ENCODE data around the gene C1orf174. TPM values are rescaled to one million over a fixed set of nuclear protein-coding genes. Genes with fewer than 3 reads are reported as not detected.

C1orf174 gene
- polyA plus RNA-seq, 4 donors, result 27.9 to 33.2 (median 29.7) TPM

DNA sequence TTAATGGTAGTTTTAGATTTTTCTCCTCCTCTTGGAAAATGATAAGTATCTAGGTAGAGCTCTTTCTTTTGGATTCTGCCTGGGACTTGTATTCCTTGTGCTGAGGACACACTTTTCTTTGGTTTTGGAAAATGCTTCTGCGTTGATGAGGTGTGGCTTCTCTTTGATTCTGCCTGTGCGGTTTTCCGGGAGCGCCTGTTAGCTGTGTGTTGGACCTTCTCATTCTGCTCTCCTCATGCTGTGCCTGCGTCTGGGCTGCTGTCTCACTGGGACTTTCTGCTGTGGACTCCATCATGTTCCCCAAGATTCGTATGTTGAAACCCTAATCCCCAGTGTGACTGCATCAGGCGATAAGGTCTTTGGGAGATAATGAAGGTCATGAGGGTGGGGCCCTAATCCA, 21.0 kb downstream of the C1orf174 start:
- no peak for DNase-seq (ENCODE audit: low read depth in 4 of 4, low spot score in 3 of 4)

- no peak for DNase-seq (ENCODE audit: low read depth in 4 of 4, low spot score in 3 of 4)
These were observed 23.4 kb downstream of the C1orf174 start for GRCh38 chr1:3876716-3877115.

- DNase-seq (ENCODE audit: low read depth in 4 of 4, low spot score in 3 of 4), result no peak
These were observed 25.3 kb downstream of the C1orf174 start for GRCh38 chr1:3874736-3875135.

DNA sequence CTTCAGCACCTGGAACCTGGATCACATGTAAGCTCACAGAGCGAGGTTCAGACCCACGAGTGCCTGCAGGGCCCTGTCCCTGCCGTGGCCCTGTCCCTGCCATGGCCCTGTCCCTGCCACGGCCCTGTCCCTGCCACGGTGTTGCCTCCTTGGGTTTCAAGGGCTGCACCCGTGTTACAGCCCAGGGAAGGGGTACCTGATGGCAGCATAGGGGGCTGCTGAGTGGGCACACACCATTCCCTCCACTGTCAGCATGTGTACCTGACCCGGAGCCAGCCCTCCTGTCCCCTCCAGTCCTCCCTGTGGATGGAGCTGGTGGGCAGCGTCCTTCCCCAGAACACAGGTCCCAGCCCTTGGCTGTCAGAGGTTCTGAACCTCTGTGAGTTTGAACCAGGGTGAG, 27.5 kb downstream of the C1orf174 start:
- DNase-seq (ENCODE audit: low read depth in 4 of 4, low spot score in 3 of 4), result no peak

DNA sequence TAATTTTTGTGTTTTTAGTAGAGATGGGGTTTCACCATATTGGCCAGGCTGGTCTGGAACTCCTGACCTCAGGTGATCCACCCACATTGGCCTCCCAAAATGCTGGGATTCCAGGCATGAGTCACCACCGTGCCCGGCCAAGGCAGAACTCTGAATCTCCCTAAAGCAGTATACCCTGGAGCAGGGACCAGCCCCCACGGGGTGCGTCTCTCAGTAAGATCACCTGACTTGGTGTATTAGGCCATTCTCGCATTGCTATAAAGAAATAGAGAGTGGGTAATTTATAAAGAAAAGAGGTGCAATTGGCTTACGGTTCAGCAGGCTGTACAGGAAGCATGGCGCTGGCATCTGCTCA, 28.6 kb downstream of the C1orf174 start:
- DNase-seq (ENCODE audit: low read depth in 4 of 4, low spot score in 3 of 4), result no peak

GRCh38 chr1:3869751-3870301, 30.2 kb downstream of the C1orf174 start:
- no peak for DNase-seq (ENCODE audit: low read depth in 4 of 4, low spot score in 3 of 4)

- DNase-seq (ENCODE audit: low read depth in 4 of 4, low spot score in 3 of 4), result no peak
These were observed 31.5 kb downstream of the C1orf174 start for GRCh38 chr1:3868464-3869006.

- no peak for DNase-seq (ENCODE audit: low read depth in 4 of 4, low spot score in 3 of 4)
These were observed 34.4 kb downstream of the C1orf174 start for GRCh38 chr1:3865606-3866160.

DNA sequence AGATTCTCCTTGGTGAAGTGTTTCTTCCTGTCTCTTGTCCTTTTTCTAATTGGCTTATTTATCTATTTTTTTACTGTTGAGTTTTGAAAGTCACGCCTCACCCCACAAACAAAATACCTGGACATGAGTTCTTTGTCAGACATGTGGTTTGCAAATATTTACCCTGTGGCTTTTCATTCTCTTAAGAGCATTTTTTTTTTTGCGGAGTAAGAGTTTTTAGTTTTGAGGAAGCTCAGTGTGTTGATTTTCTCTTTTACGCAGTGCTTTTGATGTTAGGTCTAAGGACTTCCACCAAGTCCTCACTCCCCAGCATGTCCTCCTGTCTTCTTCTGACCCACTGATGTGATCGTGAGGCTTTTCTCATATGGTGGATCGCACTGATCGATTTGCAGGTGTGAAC, 35.2 kb downstream of the C1orf174 start:
- no peak for DNase-seq (ENCODE audit: low read depth in 4 of 4, low spot score in 3 of 4)

GRCh38 chr1:3863231-3863935, 36.7 kb downstream of the C1orf174 start:
- DNase-seq (ENCODE audit: low read depth in 4 of 4, low spot score in 3 of 4), result no peak

- no peak for DNase-seq (ENCODE audit: low read depth in 4 of 4, low spot score in 3 of 4)
These were observed 41.7 kb downstream of the C1orf174 start for GRCh38 chr1:3858231-3858981.

DNA sequence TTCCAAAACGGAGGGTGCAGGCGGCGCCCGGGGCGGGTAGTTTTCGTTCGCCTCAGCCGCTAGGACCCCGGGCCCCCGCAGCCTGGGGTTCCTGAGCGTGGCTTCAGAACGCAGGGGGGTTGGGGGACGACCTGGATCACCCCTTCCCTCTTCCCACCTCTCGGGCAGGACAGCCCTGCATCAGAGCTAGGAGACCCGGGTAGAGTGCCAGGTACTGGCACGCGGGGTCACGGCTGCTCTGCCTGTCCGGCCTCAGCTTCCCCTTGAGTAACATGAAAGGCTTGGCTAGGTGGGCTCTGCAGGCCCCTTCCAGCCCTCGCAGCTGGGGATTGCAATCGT, 42.3 kb downstream of the C1orf174 start:
- DNase-seq (ENCODE audit: low read depth in 4 of 4, low spot score in 3 of 4), result no peak

DNA sequence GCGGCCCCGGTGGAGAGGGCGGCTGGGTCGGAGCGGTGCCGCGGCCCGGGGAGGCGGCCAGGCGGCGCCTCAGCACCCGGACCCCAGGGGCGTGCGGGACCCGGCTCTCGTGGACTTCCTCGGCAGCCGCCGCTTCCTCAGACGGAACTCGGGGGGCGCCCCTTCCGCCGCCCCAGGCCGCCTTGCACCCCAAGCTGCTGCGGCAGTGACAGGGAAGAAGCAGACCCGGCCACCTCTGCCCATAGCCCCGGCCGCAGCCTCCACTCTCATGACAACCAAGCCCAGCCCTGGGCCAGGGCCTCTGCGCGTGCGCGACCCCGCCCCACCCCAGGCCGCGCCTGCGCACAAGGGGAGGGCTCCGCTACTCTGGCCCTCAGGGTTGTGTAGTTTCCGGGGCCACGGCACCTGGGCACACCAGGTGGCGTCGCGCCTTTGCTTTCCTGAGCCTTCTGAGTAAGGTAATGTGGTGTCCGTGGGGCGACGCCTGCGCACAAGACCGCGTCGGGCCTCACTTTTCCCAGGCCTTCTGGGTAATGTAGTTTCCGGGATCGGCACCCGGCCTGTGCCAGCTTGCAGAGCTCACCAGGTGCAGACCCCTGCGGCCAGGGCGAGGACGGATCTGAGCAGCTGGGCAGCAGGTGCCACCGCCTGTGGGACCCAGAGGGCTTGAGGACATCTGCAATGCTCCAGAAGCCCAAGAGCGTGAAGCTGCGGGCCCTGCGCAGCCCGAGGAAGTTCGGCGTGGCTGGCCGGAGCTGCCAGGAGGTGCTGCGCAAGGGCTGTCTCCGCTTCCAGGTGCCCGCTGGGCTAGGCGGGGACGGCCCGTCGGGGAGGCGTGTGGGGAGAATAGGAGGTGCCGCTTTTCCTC, 42.9 kb downstream of the C1orf174 start, which contains the start of the genes CEP104 and DFFB:
Gene CEP104 (minus strand): TSS at position 289 of the 868 bp plus-strand sequence. CDS start 4,804 bp downstream, outside the sequence.
Gene DFFB (plus strand): TSS at position 554 of the 868 bp plus-strand sequence. CDS start 128 bp downstream, at position 682.
- DNase-seq (ENCODE audit: low read depth in 4 of 4, low spot score in 3 of 4), result peak; percentile 88 to 92 (median 90)

DNA sequence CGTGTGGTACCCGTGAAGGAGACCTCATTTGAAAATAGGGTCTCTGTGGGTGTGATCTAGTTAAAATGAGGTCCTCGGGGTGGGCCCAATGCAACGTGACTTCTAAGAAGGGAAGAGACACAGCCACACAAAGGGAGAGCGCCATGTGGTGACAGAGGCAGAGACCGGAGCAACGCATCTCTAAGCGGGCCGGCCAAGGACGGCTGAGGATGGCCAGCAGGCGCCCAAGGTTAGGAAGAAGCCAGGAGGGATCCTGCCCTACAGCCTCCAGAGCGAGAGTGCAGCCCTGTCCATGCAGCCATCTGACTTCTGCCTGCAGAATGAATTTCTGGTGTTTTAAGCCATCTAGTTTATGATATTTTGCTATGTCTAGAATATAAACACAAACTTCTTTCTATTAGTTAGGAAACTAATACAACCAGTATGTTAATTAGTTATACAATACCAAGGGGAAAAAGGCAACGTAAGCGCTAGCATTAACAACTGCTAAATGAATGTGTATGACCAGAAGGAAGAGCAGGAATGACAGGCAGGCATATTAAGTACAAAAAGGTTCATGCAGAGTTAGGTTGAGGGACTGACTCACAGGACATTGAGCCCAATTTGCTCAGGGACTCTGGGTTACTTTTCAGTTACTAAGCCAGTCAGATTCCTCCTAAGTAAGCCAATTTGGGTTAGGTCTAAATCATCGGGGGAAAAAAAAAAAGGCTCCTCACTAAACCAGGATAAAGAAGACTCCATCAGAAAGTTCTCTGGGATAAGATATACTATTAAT, 47.2 kb downstream of the C1orf174 start:
- no peak for DNase-seq (ENCODE audit: low read depth in 4 of 4, low spot score in 3 of 4)

- no peak for DNase-seq (ENCODE audit: low read depth in 4 of 4, low spot score in 3 of 4)
These were observed 48.0 kb downstream of the C1orf174 start for GRCh38 chr1:3852091-3852490.

DNA sequence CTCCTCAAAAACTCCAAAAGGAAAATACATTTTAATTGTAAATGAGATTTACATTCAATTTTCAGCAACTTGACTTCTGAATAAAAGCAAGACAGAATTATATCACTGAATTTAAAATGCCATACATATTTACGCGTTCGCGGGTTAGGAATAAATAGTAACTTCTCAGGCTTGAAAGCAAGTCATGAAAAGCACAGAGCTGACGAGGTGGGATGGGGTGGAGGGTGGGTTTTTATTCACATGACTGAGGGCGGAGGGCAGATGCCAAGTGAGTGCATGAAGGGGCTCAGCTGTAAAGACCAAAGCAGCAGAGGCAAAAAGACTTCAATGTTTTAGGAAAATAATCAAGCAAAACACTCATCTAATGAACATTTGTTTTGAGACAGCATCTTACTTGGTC, 48.8 kb downstream of the C1orf174 start:
- DNase-seq (ENCODE audit: low read depth in 4 of 4, low spot score in 3 of 4), result no peak

GRCh38 chr1:3850857-3851256, 49.2 kb downstream of the C1orf174 start:
- no peak for DNase-seq (ENCODE audit: low read depth in 4 of 4, low spot score in 3 of 4)

GRCh38 chr1:3847081-3847480, 53.0 kb downstream of the C1orf174 start:
- DNase-seq (ENCODE audit: low read depth in 4 of 4, low spot score in 3 of 4), result no peak

DNA sequence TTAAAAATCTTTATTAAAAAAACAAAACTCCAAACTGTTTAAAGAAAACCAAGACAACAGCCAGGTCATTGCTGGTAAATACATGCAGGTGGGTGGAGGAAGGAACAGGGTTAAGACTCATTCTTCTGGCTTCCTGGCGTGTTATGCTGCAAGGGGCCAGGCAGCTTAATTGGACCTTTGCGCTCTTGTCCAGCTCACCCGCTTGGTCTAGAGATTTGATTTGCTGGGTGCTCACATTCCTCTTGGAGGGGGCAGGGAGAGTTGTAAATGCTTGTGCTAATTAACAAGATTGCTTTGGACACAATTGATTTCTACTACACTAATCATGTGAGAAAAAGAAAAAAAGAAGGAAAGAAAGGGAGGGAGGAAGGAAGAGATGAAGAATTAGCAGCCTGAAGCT, 53.5 kb downstream of the C1orf174 start:
- DNase-seq (ENCODE audit: low read depth in 4 of 4, low spot score in 3 of 4), result no peak

DNA sequence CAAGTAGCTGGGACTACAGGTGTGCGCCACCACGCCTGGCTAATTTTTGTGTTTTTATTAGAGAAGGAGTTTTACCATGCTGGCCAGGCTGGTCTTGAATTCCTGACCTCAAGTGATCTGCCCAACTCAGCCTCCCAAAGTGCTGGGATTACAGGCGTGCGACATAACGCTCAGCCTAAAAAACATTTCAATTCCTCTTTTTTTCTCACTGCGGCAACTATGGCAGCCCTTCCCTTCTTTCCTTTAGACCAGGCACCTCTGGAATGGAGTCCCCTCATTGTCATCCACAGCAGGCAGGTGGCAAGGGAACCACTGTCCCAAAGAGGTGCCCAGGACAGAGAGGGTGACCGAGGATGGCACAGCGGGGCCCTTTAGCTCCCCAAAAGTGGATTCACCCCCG, 57.2 kb downstream of the C1orf174 start:
- no peak for DNase-seq (ENCODE audit: low read depth in 4 of 4, low spot score in 3 of 4)
